A549 (cell line): ENCODE data around the gene HSD17B2. TPM values are rescaled to one million over a fixed set of nuclear protein-coding genes. Genes with fewer than 3 reads are reported as not detected.

ENCODE experiments used
- ATAC-seq, 2 experiments: fragments of 200-7000 bp in 1 of 2; fragments of >200 bp in 1 of 2; cut with Nextera tagmentation in 1 of 2; cut with Tn5 transposase in 1 of 2; 3 replicates each; pipeline versions ENCODE4 v1.8.0 to v1.9.1; 2018 to 2020; ENCODE audit warnings: mild to moderate bottlenecking in 1 of 2, moderate library complexity in 1 of 2
- CTCF ChIA-PET: fragments of 300-600 bp; sonication (Branson Sonifier 250); formaldehyde crosslinking; extraction: SDS; loops from one replicate; lab custom pipeline; 2021; ENCODE audit warnings: antibody characterized with exemption, inconsistent platforms; lab: Yijun Ruan, JAX
- POLR2A ChIA-PET: fragments of 350-600 bp; formaldehyde crosslinking; extraction: SDS; loops from one replicate; lab custom pipeline; 2021; ENCODE audit warnings: antibody characterized with exemption, inconsistent platforms; lab: Yijun Ruan, JAX
- DNase-seq, 2 experiments: peaks; one replicate each; pipeline versions ENCODE4 v3.0.0 to v3.0.0-alpha.2; 2011 to 2016; ENCODE audit warnings: low read depth in 1 of 2, low spot score in 1 of 2
- FAIRE-seq: peaks from 2 replicates; lab custom pipeline; 2011; peaks lifted over from hg19 to GRCh38; lab: Jason Lieb, UNC
- H3K27ac ChIP-seq, 2 experiments: fragments of >200 bp; sonication (Bioruptor Twin); formaldehyde crosslinking; 3 replicates each; pipeline ENCODE4 v1.5.1; 2016 to 2017
- H3K4me1 ChIP-seq: fragments of >200 bp; sonication (Bioruptor Twin); formaldehyde crosslinking; 3 replicates; pipeline ENCODE4 v1.6.1; 2016
- H3K4me2 ChIP-seq: fragments of >200 bp; sonication (Bioruptor Twin); formaldehyde crosslinking; 3 replicates; pipeline ENCODE4 v1.6.1; 2016
- H3K4me3 ChIP-seq: fragments of >200 bp; sonication (Bioruptor Twin); formaldehyde crosslinking; 3 replicates; pipeline ENCODE4 v1.5.1; 2016
- H3K9me3 ChIP-seq: fragments of >200 bp; sonication (Bioruptor Twin); formaldehyde crosslinking; 3 replicates; pipeline ENCODE4 v1.6.1; 2016
- BCL3 ChIP-seq: fragments of >200 bp; sonication (Bioruptor Twin); formaldehyde crosslinking; IDR thresholded peaks from 3 replicates; pipeline ENCODE4 v1.6.1; 2016
- CBX8 ChIP-seq: fragments of 200-600 bp; sonication (generic); IDR thresholded peaks from 2 replicates; pipeline ENCODE4 v1.6.1; 2016
- CEBPB ChIP-seq, 2 experiments: fragments of >200 bp in 1 of 2; sonication (Bioruptor Twin) in 1 of 2; formaldehyde crosslinking in 1 of 2; IDR thresholded peaks; 2 replicates each; pipeline ENCODE4 v1.6.1; 2012 to 2016
- CHD4 ChIP-seq: fragments of 200-600 bp; sonication (generic); IDR thresholded peaks from 2 replicates; pipeline ENCODE4 v1.6.1; 2016; ENCODE audit warnings: antibody characterized with exemption, mild to moderate bottlenecking, borderline replicate concordance
- EP300 ChIP-seq, 2 experiments: fragments of >200 bp; sonication (Bioruptor Twin); formaldehyde crosslinking; IDR thresholded peaks; 2 replicates in 1 of 2; 3 replicates in 1 of 2; pipeline ENCODE4 v1.6.1; 2016 to 2017
- ESRRA ChIP-seq: fragments of 150-350 bp; IDR thresholded peaks from 2 replicates; pipeline ENCODE4 v1.6.1; 2014; ENCODE audit warnings: mild to moderate bottlenecking, low read length, borderline replicate concordance
- FOSB ChIP-seq: fragments of 250-450 bp; sonication (Bioruptor Pico); IDR thresholded peaks from 2 replicates; pipeline ENCODE4 v1.5.0; 2020; ENCODE audit warnings: mild to moderate bottlenecking, moderate library complexity
- FOSL2 ChIP-seq, 2 experiments: fragments of 450-650 bp in 1 of 2; fragments of >200 bp in 1 of 2; sonication (Bioruptor Twin) in 1 of 2; formaldehyde crosslinking; IDR thresholded peaks; 2 replicates each; pipeline versions ENCODE4 v1.5.0 to v1.6.1; 2016 to 2020; ENCODE audit warnings: mild to moderate bottlenecking in 1 of 2, moderate library complexity in 1 of 2
- GATA3 ChIP-seq: IDR thresholded peaks from 2 replicates; pipeline ENCODE4 v1.6.1; 2012; ENCODE audit warnings: borderline replicate concordance
- HEYL ChIP-seq: fragments of 250-450 bp; sonication (Bioruptor Pico); IDR thresholded peaks from 2 replicates; pipeline ENCODE4 v1.8.0; 2021; ENCODE audit warnings: mild to moderate bottlenecking, moderate library complexity
- HMGXB4 ChIP-seq: fragments of 250-450 bp; sonication (Bioruptor Pico); IDR thresholded peaks from 2 replicates; pipeline ENCODE4 v1.5.0; 2021; ENCODE audit warnings: mild to moderate bottlenecking, moderate library complexity, borderline replicate concordance
- HOXB5 ChIP-seq: fragments of 250-450 bp; sonication (Bioruptor Pico); IDR thresholded peaks from 2 replicates; pipeline ENCODE4 v1.5.0; 2020; ENCODE audit warnings: mild to moderate bottlenecking, moderate library complexity
- JUN ChIP-seq, 2 experiments: fragments of >200 bp; sonication (Bioruptor Twin); formaldehyde crosslinking; IDR thresholded peaks; 2 replicates in 1 of 2; 3 replicates in 1 of 2; pipeline ENCODE4 v1.6.1; 2016 to 2017
- KDM5A ChIP-seq: fragments of 200-600 bp; sonication (generic); IDR thresholded peaks from 2 replicates; pipeline ENCODE4 v1.6.1; 2016; ENCODE audit warnings: antibody characterized with exemption, mild to moderate bottlenecking
- MYC ChIP-seq: IDR thresholded peaks from 2 replicates; pipeline ENCODE4 v1.6.1; 2012; ENCODE audit warnings: mild to moderate bottlenecking, inconsistent platforms, low read length, improper control_type of control experiment, borderline replicate concordance
- NFE2L2 ChIP-seq: fragments of 150-350 bp; conservative IDR thresholded peaks from 2 replicates; pipeline ENCODE4 v1.6.1; 2014; ENCODE audit warnings: low read length
- PHF8 ChIP-seq: fragments of 200-600 bp; sonication (generic); IDR thresholded peaks from 2 replicates; pipeline ENCODE4 v1.6.1; 2016; ENCODE audit warnings: low read depth, mild to moderate bottlenecking, antibody characterized with exemption, moderate library complexity, borderline replicate concordance
- RCOR1 ChIP-seq: fragments of 150-350 bp; IDR thresholded peaks from 2 replicates; pipeline ENCODE4 v1.6.1; 2014; ENCODE audit warnings: antibody characterized with exemption, low read length, low read depth
- REST ChIP-seq: fragments of 200-600 bp; sonication (generic); IDR thresholded peaks from 2 replicates; pipeline ENCODE4 v1.6.1; 2016; ENCODE audit warnings: antibody characterized with exemption, mild to moderate bottlenecking, moderate library complexity
- RFX5 ChIP-seq: fragments of 450-650 bp; IDR thresholded peaks from 2 replicates; pipeline ENCODE4 v1.7.1; 2014; ENCODE audit warnings: antibody characterized with exemption, mild to moderate bottlenecking, moderate library complexity
- RNF2 ChIP-seq: fragments of 200-600 bp; sonication (generic); IDR thresholded peaks from 2 replicates; pipeline ENCODE4 v1.6.1; 2016; ENCODE audit warnings: low read depth, mild to moderate bottlenecking, antibody characterized with exemption, moderate library complexity, borderline replicate concordance
- SREBF2 ChIP-seq: fragments of 450-650 bp; IDR thresholded peaks from 2 replicates; pipeline ENCODE4 v1.6.1; 2014; ENCODE audit warnings: mild to moderate bottlenecking, moderate library complexity
- TFCP2L1 ChIP-seq: fragments of 250-450 bp; sonication (Bioruptor Pico); IDR thresholded peaks from 2 replicates; pipeline ENCODE4 v1.5.0; 2021; ENCODE audit warnings: mild to moderate bottlenecking
- ZC3H11A ChIP-seq: fragments of 450-650 bp; IDR thresholded peaks from 2 replicates; pipeline ENCODE4 v1.6.1; 2014; ENCODE audit warnings: antibody characterized with exemption, mild to moderate bottlenecking
- ZFP36 ChIP-seq: fragments of 450-650 bp; IDR thresholded peaks from 2 replicates; pipeline ENCODE4 v1.6.1; 2014; ENCODE audit warnings: borderline replicate concordance; ENCODE audit not compliant: partially characterized antibody
- ZSCAN20 ChIP-seq: fragments of 250-450 bp; sonication (Bioruptor Pico); IDR thresholded peaks from 2 replicates; pipeline ENCODE4 v1.8.0; 2022; ENCODE audit warnings: mild to moderate bottlenecking, moderate library complexity
- WGBS: methylation state at CpG from one replicate; pipeline ENCODE4 v1.1.6; 2017; ENCODE audit errors: missing lambda C conversion rate; 5-methylcytosine and 5-hydroxymethylcytosine counted together
- polyA plus RNA-seq, 4 experiments: library from polyadenylated mRNA; depleted of rRNA in 3 of 4; stranded (reverse); fragments of >200 nt; fragmentation: RNase III in 1 of 4; extraction: RNeasy Plus Mini Kit Qiagen cat#74134 plus additional on column Dnase treatment in 1 of 4; gene quantifications; 2 replicates in 3 of 4; 3 replicates in 1 of 4; pipeline ENCODE4 v1.2.3, GENCODE V29; 2011 to 2017
- TF ChIP-seq, protein P1 (sequence below): fragments of 250-450 bp; sonication (Bioruptor Pico); IDR thresholded peaks from 2 replicates; pipeline ENCODE4 v1.5.0; 2020; ENCODE audit warnings: low read depth, mild to moderate bottlenecking, moderate library complexity

HSD17B2 gene
- polyA plus RNA-seq, 2 of the 4 experiments (the other 2 are of a cell fraction), result 0.03 TPM; not detected in 1

DNA sequence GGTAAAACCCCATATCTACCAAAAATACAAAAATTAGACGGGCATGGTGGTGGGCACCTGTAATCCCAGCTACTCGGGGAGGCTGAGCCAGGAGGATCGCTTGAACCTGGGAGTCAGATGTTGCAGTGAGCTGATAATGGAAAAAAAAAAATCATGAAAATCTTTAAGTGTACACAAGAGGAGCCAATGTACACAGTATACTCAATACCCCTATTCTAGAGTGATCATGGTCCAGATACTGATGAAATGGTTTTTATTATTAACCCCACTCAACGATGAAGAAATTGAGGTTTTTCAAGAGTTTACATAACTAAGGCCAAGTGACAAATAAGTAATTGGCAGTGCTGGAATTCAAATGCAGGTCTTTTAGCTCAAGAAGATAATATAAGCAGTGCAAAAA, 11.5 kb downstream of the HSD17B2 start:
- Histone ChIP-seq H3K4me3 (no peak overlapping the region), H3K4me1 (no peaks in the 10 kb centered on the region), H3K4me2 (no peak overlapping the region), H3K9me3 (no peaks in the 10 kb centered on the region), H3K27ac (no peak overlapping the region)
- TF ChIP-seq FOSL2 (IDR thresholded peaks at IDR 0.05), result no peak
- TF ChIP-seq FOSL2 (CRISPR knock-in tag; IDR thresholded peaks at IDR 0.05), result no peak
- TF ChIP-seq ZSCAN20 (CRISPR knock-in tag), result no peak
- TF ChIP-seq HOXB5 (CRISPR knock-in tag), result no peak
- ChIA-PET CTCF (interaction anchor here (2.0 kb wide), 1 partner anchor 15 kb away, joined by 6 read pairs; no protein-coding TSS in a partner anchor), POLR2A (no interaction called here)
- FAIRE-seq, result no peak
- 22% methylated on average over 4 of the region's 4 CpGs for WGBS
- ATAC-seq, result no peak
- no peak for DNase-seq

GRCh38 chr16:82046941-82047340, 11.9 kb downstream of the HSD17B2 start:
- FAIRE-seq (no peak), ATAC-seq (no peak), DNase-seq (no peak)
- no peak for TF ChIP-seq MYC
- TF ChIP-seq ZC3H11A, result no peak
- TF ChIP-seq KDM5A, result no peak
- no peak for TF ChIP-seq SREBF2
- no peak for TF ChIP-seq FOSB (CRISPR knock-in tag)
- TF ChIP-seq NFE2L2, result no peak
- no peak for TF ChIP-seq RFX5
- no peak for TF ChIP-seq ZSCAN20 (CRISPR knock-in tag)
- TF ChIP-seq ESRRA, result no peak
- TF ChIP-seq GATA3, result no peak
- no peak for TF ChIP-seq EP300 (IDR thresholded peaks at IDR 0.05)
- TF ChIP-seq, protein P1, sequence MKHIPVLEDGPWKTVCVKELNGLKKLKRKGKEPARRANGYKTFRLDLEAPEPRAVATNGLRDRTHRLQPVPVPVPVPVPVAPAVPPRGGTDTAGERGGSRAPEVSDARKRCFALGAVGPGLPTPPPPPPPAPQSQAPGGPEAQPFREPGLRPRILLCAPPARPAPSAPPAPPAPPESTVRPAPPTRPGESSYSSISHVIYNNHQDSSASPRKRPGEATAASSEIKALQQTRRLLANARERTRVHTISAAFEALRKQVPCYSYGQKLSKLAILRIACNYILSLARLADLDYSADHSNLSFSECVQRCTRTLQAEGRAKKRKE, result no peak
- ChIA-PET CTCF (interaction anchor here (0.6 to 2.0 kb wide), 2 partner anchors 15 to 221 kb away, joined by 4 to 6 read pairs; no protein-coding TSS in a partner anchor), POLR2A (no interaction called here)
- H3K4me3 ChIP-seq, result no peak overlapping the region
- H3K4me2 ChIP-seq, result no peak overlapping the region
- 41% methylated on average over 2 of the region's 2 CpGs for WGBS
- H3K4me1 ChIP-seq, result no peaks in the 10 kb centered on the region
- no peak overlapping the region for H3K27ac ChIP-seq
- no peaks in the 10 kb centered on the region for H3K9me3 ChIP-seq

DNA sequence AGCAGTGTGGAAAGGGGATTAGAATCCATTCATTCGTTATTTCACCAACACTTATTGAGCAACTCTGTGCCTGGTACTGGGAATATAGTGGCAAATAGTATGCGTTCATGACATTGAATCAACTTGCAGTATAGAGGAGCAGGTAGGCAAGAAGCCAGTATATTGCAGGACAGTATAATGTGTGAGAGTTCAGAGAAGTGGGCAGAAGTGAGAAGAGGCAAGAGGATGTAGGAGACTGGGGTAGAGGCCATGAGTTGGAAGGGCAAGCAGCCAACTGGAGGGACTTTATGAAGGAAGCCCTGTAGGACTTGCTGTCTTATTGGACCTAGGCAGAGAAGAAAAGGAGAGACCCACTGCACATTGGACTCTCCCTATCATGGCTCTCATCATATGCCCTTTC, 12.3 kb downstream of the HSD17B2 start:
- Histone ChIP-seq H3K4me3 (no peak overlapping the region), H3K9me3 (no peaks in the 10 kb centered on the region)
- TF ChIP-seq BCL3 (no peak), CHD4 (no peak), ZFP36 (no peak), REST (no peak), RNF2 (no peak), PHF8 (no peak), FOSL2 (IDR thresholded peaks at IDR 0.05) (no peak), FOSL2 (CRISPR knock-in tag; IDR thresholded peaks at IDR 0.05) (no peak), TFCP2L1 (CRISPR knock-in tag) (no peak), HEYL (no peak), ZSCAN20 (CRISPR knock-in tag) (no peak), CEBPB (IDR thresholded peaks at IDR 0.05) (no peak), RCOR1 (no peak), CBX8 (no peak), JUN (IDR thresholded peaks at IDR 0.05) (no peak), HMGXB4 (CRISPR knock-in tag) (no peak)
- TF ChIP-seq, all 56 proteins: peak for 0
- WGBS, result 14% methylated on average over 2 of the region's 2 CpGs
- ChIA-PET POLR2A (no interaction called here), CTCF (interaction anchor here (0.6 to 1.4 kb wide), 2 partner anchors 15 to 221 kb away, joined by 3 to 4 read pairs; no protein-coding TSS in a partner anchor)
- no peak overlapping the region for H3K27ac ChIP-seq
- H3K4me2 ChIP-seq, result no peak overlapping the region
- FAIRE-seq (no peak), DNase-seq (no peak), ATAC-seq (no peak)
- H3K4me1 ChIP-seq, result no peaks in the 10 kb centered on the region
